HT1080 (cell line): ENCODE measurements around the gene GFOD1. TPM values are rescaled to one million over a fixed set of nuclear protein-coding genes. Genes with fewer than 3 reads are reported as not detected.
"Not testable (repeated sequence)": the region's sequence is repeated elsewhere in the genome, so short reads cannot be mapped to it uniquely, and the experiment has no call there.

Source experiments
- DNase-seq: peaks from one replicate; pipeline ENCODE4 v3.0.0-alpha.2; 2015; ENCODE audit warnings: low read depth
- total RNA-seq: library from RNA; depleted of rRNA; stranded (reverse); fragments of >200 nt; shearing (Covaris generic); gene quantifications from 2 replicates; pipeline ENCODE4 v1.2.3, GENCODE V29; 2014

Gene GFOD1
- total RNA-seq, 1 experiment from 2014 or later = 6.6 TPM

DNA sequence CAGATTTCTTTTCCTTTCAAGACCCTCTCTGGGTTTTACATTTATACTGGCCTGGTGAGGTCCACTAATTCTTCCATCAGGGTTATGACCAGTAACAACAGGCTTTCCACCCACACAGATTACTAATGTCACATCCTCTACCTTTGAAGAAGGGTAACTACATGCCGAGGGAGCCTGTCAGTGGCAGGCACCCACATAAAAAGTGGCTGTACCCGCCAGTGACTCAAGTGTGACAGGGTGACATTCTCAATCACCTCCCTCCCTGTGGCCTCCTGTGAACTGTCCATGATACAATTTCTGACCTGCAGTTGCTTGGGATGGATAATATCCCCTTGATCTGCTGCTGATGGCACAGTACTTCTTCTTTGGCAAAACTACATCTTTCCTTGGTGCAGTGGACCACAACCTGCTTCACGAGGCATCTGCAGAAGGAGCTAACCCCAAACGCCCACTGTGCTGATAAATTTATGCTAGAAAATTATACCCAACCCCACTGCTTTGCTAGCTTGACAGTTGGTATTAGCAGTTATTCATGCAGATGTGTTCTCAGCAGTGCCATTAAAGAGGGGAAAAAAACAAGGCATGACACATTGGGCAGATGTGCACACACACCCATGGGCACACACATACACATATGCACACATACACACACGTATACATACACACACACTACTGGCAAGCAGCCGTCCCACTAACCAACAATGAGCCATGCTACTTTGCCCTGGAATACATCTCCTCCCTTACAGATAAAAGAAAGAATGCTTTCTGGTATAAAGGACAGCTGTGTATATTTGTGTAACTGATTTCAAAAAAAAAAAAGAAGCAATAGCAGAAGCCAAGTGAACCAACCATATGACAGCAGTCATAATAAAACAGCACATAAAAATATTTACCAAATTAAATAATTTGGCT, 20.8 kb downstream of the GFOD1 start:
- DNase-seq = no peak

DNA sequence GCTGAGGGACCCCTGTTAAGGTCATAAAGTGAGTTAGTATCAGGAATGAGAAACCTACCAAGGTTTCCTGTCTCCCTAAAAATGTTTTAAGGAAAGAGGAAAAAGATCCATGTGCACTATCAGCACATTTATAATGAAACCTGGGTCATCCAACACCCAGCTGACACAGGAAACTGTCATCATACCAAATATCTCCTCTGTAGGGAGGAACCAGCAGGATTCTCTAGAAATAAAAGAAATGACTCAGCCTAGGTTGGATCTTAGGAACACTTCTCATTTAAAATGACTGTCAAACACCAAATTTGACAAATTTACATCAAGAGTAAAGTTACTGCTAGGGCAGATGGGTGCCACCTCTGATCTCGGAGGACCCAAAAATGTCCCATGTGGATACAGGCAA, 21.7 kb downstream of the GFOD1 start:
- peak; percentile 20 for DNase-seq

DNA sequence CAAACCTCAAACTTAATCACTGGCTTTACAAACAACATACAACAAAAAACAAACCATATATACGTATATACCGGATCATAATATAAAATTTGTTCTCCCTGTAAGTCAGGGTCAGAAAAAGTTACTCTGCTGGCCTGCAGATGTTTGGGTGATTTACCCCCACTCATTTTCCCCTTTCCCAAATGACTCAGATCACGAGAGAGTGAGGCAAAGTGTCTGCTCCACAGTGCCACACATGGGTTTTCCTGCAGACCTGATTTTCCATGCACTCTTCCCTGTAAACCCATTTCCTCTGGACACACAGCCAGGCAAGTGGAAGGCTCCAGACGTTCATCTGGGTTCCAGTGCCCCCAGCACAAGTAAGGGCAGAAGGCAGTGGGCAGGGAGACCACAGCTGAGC, 23.5 kb downstream of the GFOD1 start:
- DNase-seq = no peak

DNA sequence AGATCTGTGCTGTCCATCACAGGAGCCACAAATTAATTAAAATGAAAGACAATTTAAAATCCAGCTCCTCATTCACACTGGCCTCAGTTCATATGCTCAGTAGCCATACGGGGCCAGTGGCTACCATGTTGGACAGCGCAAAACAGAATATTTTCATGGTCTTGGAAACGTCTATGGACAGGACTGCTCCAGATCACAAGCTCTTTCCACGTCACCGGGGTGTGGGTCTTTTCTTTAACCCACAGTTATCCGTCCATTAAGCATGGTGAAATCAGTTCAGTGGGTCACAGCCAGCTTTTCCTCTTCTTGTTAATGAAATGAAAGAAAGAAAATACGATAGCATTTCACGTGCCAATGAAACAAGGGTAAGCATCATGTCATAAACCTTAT, 24.1 kb downstream of the GFOD1 start:
- no peak for DNase-seq

DNA sequence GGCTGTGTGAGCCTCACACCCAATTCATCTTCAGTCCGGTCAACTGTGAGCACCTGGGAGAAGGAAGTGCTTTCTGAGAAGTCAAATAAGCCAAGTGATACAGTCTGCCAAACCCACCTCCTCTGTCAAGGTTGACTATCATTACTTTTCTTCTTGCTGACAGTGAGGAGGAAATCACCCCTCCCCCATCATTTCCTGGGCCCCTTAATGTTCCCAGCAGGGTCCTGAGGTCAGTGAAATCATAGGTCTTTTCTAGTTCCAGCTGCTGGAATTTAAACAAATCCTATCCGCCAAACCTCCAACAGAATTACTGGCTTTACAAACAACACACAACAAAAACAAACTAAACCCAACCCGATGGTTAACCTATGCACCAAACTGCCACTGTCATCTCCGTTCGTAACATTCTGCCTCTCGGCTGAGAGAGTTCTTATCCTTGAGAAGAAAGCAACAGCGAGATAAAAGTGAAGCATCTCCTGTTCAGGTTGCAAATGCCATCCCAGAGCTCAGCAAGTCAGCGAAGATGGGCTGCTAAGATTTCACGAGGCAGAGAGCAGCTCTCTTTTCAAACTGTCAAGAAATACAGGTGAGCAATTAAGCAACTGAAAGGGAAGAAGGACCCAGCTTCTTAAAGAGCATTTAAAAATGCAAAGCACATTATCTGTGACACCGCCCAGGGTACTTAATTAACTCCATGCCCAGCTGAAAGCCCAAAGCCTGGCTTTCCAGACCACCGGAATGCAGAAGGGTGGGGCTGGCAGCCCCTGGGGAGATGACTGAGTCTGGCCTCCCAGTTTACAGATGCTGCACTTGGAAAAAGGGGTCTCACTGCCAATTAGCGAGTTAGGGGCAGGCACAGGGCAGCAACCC, 24.7 kb downstream of the GFOD1 start:
- DNase-seq = no peak

DNA sequence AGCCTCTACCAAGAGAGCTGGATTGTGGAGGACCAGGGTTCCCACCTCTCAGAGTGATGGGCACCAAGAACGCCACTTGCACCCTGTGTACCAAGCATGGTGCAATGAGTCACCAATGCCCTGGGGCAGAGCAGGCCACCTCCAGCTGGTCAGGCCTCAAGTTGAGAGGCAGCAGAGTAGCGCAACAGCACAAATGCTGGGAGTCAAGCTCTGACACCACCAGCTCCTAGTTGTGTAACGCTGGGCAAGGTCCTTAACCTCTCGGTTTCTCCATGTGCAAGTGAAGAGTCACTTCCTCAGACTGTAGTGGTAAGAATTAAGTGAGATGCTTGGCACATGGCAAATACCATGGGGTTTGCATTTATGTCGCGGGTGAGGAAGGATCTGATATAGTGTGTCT, 25.6 kb downstream of the GFOD1 start:
- DNase-seq = no peak

DNA sequence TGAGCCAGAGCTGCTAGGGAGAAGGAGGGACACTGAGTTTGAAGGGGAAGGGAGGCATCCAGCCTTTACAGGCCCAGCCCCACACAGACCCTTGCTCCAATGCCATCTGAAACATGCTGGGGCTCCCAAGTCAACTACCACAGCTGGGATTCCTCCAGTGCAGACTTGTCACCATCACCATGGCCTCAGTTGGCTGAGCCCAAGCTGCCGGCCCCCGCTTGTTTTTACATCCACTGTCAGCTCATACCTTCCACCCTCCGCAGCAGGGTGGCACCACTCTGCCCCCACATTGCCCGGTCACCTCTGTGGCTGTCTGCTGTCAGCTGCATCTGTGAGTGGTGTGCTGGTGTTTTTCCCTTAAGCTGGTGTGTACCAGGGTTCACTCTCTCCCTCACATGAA, 26.1 kb downstream of the GFOD1 start:
- no peak for DNase-seq

DNA sequence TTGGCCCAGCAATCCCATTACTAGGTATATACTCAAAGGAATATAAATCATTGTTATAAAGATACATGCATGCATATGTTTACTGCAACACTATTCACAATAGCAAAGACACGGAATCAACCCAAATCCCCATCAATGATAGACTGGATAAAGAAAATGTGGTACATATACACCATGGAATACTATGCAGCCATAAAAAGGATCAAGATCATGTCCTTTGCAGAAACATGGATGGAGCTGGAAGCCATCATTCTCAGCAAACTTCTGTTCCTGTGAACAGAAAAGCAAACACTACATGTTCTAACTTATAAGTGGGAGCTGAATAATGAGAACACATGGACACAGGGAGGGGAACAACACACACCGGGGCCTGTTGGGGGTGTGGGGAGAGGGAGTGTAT, 27.1 kb downstream of the GFOD1 start:
- not testable (repeated sequence) for DNase-seq

DNA sequence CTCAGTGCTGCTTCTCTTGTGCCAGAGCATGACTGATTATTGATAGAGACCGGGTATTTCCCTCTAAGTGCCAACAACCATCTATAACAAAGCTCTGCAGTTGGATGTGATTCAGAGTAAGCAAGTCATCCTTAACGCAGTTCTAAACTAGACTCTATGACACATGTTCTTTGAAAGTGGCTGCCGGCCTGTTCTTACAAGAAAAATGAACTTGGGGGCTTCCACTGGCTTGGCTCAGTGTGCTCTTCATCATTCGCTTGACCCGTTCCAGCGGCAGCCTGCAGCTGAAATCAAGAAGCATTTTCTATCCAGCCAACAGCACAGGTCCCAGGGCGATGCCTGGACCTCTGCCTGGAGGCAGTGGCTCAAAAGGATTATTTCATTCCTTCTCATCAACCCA, 29.8 kb downstream of the GFOD1 start:
- DNase-seq = no peak

DNA sequence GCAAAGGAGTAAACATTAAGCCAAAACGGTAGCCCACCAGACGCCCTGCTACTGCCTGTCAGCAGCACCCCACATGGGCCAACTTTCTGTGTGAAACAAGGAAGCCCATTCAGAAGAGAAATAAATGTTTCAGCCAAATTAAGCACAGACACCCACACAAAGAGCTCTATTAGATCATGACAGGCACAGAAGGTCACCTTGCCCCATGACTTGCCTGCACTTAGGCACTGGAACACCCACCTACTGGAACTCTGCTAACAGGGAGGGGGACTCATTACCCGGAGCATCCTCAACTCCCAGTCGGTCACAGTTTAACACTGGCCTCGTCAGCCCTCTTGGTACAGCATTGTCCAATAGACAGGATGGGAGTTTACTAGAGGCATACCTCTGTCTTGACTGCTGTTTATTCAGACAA, 31.8 kb downstream of the GFOD1 start:
- no peak for DNase-seq

DNA sequence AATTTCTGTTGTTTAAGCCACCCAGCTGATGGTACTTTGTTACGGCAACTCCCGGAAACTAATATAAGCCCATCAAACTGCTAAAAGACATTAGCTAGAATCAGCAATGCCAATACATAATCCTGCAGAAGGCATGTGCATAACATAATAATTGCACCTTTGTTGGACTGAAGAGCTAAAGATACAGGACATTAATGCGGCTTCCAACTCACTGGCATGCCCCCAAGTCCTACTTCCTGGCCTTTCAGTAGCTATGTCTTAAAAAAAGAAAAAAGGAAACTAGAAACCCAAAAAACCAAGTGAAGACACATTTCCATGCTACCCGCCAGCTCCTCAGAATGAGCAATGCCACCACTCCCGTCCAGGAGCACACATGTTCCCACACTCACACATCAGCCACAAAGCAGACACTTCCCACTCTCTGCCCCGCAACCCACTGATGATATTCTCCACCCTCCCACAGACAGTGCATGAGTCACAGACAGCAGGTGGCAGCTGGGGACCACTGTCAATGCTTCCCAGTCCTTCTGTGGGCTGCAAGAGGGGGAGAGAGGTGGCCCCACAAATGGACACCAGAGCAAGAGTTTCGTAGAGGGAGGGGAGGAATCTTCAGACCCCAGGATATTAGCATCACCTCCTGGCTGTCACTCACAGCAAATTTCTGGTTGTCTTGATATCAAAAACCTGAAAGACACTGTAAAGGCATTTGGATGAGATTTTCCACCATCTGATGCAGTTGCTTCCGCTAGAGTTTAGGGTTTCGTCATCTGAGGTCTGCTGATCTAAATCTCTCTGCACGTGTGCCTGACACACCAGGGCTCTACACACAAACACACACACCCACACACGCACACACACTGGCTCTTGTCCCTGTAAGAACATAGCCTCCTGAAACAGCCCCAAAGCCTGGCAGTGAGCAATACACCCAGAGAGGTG, 32.8 kb downstream of the GFOD1 start:
- peak; percentile 59 for DNase-seq

DNA sequence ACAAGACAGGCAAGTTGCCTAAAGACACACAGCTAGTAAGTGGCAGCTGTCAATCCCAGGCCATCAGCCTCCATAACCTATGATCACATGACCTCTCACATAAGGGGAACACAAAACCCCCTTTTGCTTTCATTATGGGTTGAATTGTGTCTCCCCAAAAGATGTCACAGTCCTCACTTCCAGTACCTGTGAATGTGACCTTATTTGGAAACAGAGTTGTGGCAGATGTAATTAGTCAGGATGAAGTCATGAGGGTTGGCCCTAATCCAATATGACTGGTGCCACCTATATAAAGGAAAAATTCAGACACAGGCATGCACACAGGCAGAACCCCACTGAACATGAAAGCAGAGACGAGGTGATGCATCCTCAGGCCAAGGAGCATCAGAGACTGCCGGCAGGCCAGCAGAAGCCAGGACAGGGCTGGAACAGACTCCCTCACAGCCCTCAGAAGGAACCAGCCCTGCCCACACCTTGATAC, 33.6 kb downstream of the GFOD1 start:
- DNase-seq = peak; percentile 93

DNA sequence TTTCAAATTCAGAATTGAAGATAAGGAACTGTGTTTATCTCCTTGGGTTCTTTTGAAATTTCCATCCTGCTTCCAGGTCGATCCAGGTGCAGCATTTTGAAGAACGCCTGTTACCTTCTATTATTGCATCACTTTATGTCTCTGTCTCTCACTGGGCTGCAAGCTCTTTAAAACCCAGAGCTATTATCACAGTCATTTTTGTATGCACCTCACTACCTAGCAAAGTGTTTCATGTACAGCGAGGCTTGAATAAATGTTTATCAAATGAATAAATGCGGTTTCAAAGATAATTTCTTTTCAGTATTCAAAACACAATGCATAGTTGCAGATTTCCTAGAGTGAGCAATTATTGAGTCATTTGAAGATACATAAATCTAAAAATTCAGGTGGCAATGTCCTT, 34.2 kb downstream of the GFOD1 start:
- DNase-seq = no peak

DNA sequence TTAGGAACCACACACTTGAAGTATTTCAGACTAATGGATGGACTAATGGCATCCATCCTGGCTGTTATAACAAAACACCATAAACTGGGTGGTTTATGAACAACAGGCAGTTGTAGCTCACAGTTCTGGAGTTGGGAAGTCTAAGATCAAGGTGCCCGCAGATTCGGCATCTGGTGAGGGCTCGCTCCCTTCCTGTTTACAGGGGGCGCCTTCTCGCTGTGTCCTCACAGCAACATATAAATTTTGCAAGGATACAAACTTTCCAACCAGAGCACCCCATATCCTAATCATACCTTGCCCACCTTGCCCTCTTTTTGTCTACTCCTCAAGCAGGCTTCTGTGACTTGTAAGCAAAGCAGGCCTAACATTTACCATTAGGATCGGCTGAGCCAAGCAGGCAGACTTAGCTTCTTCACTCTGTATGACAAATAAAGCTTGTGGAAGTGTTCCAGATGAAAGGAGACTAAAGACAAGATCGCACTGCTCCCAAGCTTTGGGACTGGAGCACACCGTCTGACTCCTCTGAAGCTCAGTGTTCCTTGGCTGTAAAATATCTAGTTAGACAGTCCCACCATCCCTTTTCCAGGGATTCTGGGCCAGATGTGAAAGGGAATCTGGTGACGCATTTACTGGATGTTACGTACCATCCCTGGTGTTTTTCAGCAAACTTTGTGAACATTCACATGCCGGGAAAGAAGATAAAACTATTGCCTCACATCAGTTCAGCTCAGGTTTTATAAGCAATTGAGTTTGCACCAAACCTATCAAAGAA, 34.9 kb downstream of the GFOD1 start:
- DNase-seq = no peak

DNA sequence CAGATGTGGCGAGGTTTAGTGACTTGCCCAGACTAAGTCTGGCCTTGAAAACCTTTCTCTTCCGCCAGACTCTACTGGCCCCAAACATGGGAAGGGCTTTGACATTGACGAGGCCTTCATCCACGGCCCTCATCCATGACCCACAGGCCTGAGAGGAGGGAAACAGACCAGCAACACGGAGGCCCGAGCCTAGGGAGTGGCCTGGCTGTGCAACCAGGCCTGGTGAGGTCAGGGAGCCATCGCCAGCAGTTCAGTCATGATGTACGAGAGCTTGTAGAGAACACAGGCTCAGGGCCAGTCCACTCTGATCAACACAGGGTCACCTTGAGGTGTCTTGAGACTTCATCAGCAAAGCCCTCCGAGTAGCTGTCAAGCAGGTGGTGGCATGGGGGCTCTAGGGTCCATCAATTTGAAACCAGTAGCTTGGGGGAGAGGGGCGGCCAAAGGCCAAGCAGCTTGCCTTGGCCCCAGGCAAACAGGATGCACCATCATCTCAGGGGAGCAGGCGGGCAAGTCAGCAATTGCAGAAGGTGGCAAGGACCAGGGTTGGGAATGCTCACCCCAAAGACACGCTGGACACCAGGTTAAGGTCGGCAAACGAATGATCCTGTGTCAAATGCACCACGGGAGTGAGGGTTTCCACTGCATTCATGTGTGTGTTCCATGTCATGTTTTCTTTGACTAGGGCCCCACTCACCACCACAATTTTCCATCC, 36.1 kb downstream of the GFOD1 start:
- no peak for DNase-seq

DNA sequence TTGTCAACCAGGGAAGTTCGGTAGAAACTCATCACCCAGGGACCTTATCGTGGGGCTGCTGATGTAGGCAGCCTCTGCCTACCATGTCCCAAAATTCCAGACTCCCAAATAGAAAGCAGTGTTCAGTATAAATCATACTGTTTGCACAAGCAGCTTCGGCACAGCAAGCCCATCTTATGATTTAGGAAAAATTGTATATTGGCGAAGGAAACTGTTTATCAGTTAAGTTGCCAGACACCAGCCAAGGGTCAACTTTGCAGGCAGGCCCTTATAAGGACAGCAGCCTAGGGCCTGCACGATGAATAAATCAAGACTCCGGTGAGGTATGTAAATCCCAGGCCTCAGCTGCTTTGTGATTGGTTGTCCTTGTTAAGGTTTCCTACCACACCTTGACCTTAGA, 36.8 kb downstream of the GFOD1 start:
- no peak for DNase-seq

DNA sequence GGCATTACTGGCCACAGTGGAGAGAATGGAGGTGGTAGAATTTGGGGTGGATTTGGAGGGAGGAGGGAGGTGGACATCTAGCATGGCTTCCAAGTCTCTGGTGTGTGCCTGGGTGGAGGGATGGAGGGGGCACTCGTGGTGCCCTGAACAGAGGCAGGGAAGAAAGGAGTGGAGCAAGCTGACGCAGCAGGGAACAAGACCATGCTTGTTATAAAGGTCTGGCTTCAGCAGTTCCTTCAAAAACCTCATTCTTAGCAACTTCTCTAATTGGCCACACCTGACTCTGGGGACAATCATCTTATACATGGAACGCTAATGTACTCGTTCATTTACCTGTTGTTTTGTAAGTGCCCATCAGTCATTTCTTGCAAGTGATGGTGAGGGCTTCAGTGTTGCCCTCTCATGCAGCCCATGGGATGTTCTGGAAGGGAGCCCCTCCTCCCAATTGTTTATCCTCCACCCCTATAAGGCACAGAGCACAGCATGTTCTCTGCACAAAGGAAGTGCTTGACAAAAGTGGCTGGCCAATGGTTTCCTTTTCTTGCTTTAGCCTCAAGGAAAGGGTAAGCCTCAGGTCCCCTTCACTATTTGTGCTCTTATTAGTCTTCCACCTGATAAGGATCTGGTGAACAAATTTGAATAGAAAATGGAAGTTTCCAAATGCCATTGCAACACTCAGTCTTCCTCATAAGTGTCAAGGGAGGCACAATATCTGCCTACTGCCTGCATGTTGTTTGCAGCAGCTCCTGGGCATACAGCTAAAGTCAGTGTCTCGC, 39.3 kb downstream of the GFOD1 start:
- no peak for DNase-seq

DNA sequence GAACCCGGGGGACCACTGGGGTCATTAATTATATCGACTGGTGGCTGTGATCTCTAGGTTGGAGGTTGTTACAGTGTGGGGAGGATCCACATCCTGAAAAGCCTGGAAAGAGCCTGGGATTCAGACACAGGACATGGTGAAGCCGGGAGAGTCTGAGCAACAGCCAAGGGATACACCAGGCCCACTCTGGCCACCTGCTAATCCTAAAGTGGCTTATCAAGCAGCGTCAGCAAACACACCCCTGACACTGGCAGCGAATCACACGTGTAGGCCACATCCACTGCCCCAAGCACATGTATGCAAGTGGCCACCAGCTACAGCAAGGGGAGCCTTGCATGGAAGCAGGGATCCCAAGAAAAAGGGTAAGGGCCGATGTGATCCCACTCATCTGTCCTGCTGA, 41.0 kb downstream of the GFOD1 start:
- DNase-seq = no peak

DNA sequence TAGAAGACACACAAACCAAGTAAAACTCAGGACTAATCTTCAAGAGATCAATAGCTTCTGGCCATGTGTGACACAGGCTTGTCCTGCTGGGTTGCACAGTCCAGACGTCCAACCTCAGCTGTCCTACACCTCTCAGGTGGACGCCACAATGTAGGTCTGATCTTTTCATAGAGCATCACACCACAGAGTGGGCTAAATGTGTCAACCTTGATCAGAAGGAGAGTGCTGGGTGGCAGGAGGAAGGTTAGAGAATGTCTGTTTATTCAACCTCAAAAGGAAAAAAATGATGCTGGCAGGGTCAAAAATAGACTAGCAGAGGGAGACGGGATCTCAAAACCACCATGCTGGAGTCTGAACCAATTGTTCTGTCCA, 41.7 kb downstream of the GFOD1 start:
- DNase-seq = no peak
